SK-N-SH (cell line): Measurements from ENCODE around the gene CLEC16A. TPM values are rescaled to one million over a fixed set of nuclear protein-coding genes. Genes with fewer than 3 reads are reported as not detected.

ENCODE experiments used
- CTCF ChIA-PET: fragments of 300-600, 350-600 bp; formaldehyde crosslinking; extraction: SDS; loops from one replicate; lab custom pipeline; 2021; lab: Yijun Ruan, JAX
- POLR2A ChIA-PET: fragments of 350-600 bp; sonication (Branson Sonifier 250); formaldehyde crosslinking; extraction: SDS; loops from one replicate; lab custom pipeline; 2020; ENCODE audit warnings: antibody characterized with exemption, inconsistent platforms; lab: Yijun Ruan, JAX
- DNase-seq: peaks from one replicate; pipeline ENCODE4 v3.0.0; 2012
- H2AFZ ChIP-seq: fragments of 200-600 bp; sonication (generic); 2 replicates; pipeline ENCODE4 v1.8.1; 2016; ENCODE audit warnings: antibody characterized with exemption, mild to moderate bottlenecking, low read depth
- H3F3A ChIP-seq: fragments of 200-600 bp; sonication (generic); replicated peaks from 2 replicates; pipeline ENCODE3; 2016; ENCODE audit warnings: antibody characterized with exemption, mild to moderate bottlenecking; ENCODE audit not compliant: insufficient read depth
- H3K27ac ChIP-seq, 2 experiments: fragments of 200-500 bp in 1 of 2; fragments of 200-600 bp in 1 of 2; sonication (Bioruptor generic) in 1 of 2; sonication (generic), shearing (Covaris generic) in 1 of 2; 2 replicates each; pipeline versions ENCODE4 v1.5.1 to v1.6.1; 2014 to 2016; ENCODE audit warnings: low read depth in 2 of 2, inconsistent platforms in 1 of 2, low read length in 1 of 2, mild to moderate bottlenecking in 1 of 2, mixed read lengths in 1 of 2
- H3K27me3 ChIP-seq: fragments of 200-600 bp; sonication (generic), shearing (Covaris generic); 2 replicates; pipeline ENCODE4 v1.6.1; 2016; ENCODE audit warnings: mixed run types; ENCODE audit not compliant: insufficient read depth
- H3K36me3 ChIP-seq, 2 experiments: fragments of 200-500 bp in 1 of 2; fragments of 200-600 bp in 1 of 2; sonication (Bioruptor generic) in 1 of 2; sonication (generic) in 1 of 2; replicated peaks in 1 of 2; 2 replicates each; pipeline versions ENCODE3 to v1.5.1; 2014 to 2016; ENCODE audit warnings: low read length in 1 of 2, mild to moderate bottlenecking in 1 of 2; ENCODE audit not compliant: insufficient read depth in 2 of 2, control insufficient read depth in 1 of 2
- H3K4me1 ChIP-seq, 2 experiments: fragments of 200-500 bp in 1 of 2; fragments of 200-600 bp in 1 of 2; sonication (Bioruptor generic) in 1 of 2; sonication (generic), shearing (Covaris generic) in 1 of 2; 2 replicates each; pipeline versions ENCODE4 v1.5.1 to v1.6.1; 2014 to 2016; ENCODE audit warnings: low read depth in 1 of 2, low read length in 1 of 2, mixed run types in 1 of 2; ENCODE audit not compliant: insufficient read depth in 2 of 2, control insufficient read depth in 1 of 2
- H3K4me2 ChIP-seq: fragments of 200-600 bp; sonication (generic), shearing (Covaris generic); 2 replicates; pipeline ENCODE4 v1.6.1; 2017; ENCODE audit warnings: mixed run types
- H3K4me3 ChIP-seq, 2 experiments: fragments of 200-500 bp in 1 of 2; fragments of 200-600 bp in 1 of 2; sonication (Bioruptor generic) in 1 of 2; sonication (generic), shearing (Covaris generic) in 1 of 2; 2 replicates each; pipeline versions ENCODE4 v1.5.1 to v1.8.1; 2014 to 2016; ENCODE audit warnings: low read depth in 2 of 2, inconsistent platforms in 1 of 2, low read length in 1 of 2, mild to moderate bottlenecking in 1 of 2, mixed read lengths in 1 of 2, moderate library complexity in 1 of 2
- H3K79me2 ChIP-seq: fragments of 200-600 bp; sonication (generic); 2 replicates; pipeline ENCODE4 v1.8.1; 2017; ENCODE audit warnings: mild to moderate bottlenecking; ENCODE audit not compliant: insufficient read depth
- H3K9ac ChIP-seq: fragments of 200-600 bp; sonication (generic); 2 replicates; pipeline ENCODE4 v1.6.1; 2017; ENCODE audit warnings: mixed run types
- H3K9me2 ChIP-seq: fragments of 200-600 bp; sonication (generic); 2 replicates; pipeline ENCODE4 v1.6.1; 2017; ENCODE audit warnings: mixed run types
- H3K9me3 ChIP-seq: fragments of 200-600 bp; sonication (generic); 2 replicates; pipeline ENCODE4 v1.6.1; 2017; ENCODE audit warnings: mixed run types, mild to moderate bottlenecking, moderate library complexity
- H4K20me1 ChIP-seq: fragments of 200-600 bp; sonication (generic); 2 replicates; pipeline ENCODE4 v1.6.1; 2017; ENCODE audit warnings: mild to moderate bottlenecking, mixed run types; ENCODE audit not compliant: insufficient read depth
- ELF1 ChIP-seq: IDR thresholded peaks from 2 replicates; pipeline ENCODE4 v1.4.0; 2012
- EZH2phosphoT487 ChIP-seq: fragments of 200-600 bp; sonication (generic); IDR thresholded peaks from 2 replicates; pipeline ENCODE4 v1.6.1; 2017; ENCODE audit warnings: low read depth, mixed run types, mild to moderate bottlenecking, antibody characterized with exemption, moderate library complexity, borderline replicate concordance
- FOSL2 ChIP-seq: IDR thresholded peaks from 2 replicates; pipeline ENCODE4 v1.4.0; 2012; ENCODE audit warnings: low read depth, mild to moderate bottlenecking, moderate library complexity, borderline replicate concordance
- FOXM1 ChIP-seq: IDR thresholded peaks from 2 replicates; pipeline ENCODE4 v1.4.0; 2012; ENCODE audit warnings: low read depth, mild to moderate bottlenecking
- GATA2 ChIP-seq: sonication (generic); formaldehyde crosslinking; IDR thresholded peaks from 2 replicates; pipeline ENCODE4 v1.5.0; 2020; ENCODE audit warnings: mild to moderate bottlenecking, missing genetic modification reagents
- MEF2A ChIP-seq: IDR thresholded peaks from 2 replicates; pipeline ENCODE4 v1.4.0; 2012; ENCODE audit warnings: low read depth, borderline replicate concordance
- NFIC ChIP-seq: IDR thresholded peaks from 2 replicates; pipeline ENCODE4 v1.4.0; 2012; ENCODE audit warnings: borderline replicate concordance
- NRF1 ChIP-seq: IDR thresholded peaks from 2 replicates; pipeline ENCODE4 v1.6.1; 2012; ENCODE audit warnings: low read depth, mild to moderate bottlenecking, low read length
- POLR2AphosphoS5 ChIP-seq: IDR thresholded peaks from 2 replicates; pipeline ENCODE4 v1.6.1; 2012; ENCODE audit warnings: low read depth, low read length
- SIN3A ChIP-seq: IDR thresholded peaks from 2 replicates; pipeline ENCODE4 v1.6.1; 2012; ENCODE audit warnings: low read depth, mild to moderate bottlenecking, low read length, moderate library complexity, borderline replicate concordance
- SMC3 ChIP-seq: IDR thresholded peaks from 2 replicates; pipeline ENCODE4 v1.6.1; 2012; ENCODE audit warnings: low read depth, low read length, improper control_type of control experiment
- TAF1 ChIP-seq: IDR thresholded peaks from 2 replicates; pipeline ENCODE4 v1.6.1; 2012; ENCODE audit warnings: low read depth, mild to moderate bottlenecking, low read length, moderate library complexity, borderline replicate concordance
- TEAD4 ChIP-seq: IDR thresholded peaks from 2 replicates; pipeline ENCODE4 v1.4.0; 2012; ENCODE audit warnings: mild to moderate bottlenecking, borderline replicate concordance; ENCODE audit not compliant: insufficient read depth
- YY1 ChIP-seq: IDR thresholded peaks from 2 replicates; pipeline ENCODE4 v1.4.0; 2012; ENCODE audit warnings: low read depth, mild to moderate bottlenecking
- WGBS: methylation state at CpG from one replicate; pipeline ENCODE4 v1.1.6; 2017; ENCODE audit warnings: low lambda C conversion rate; 5-methylcytosine and 5-hydroxymethylcytosine counted together
- polyA plus RNA-seq, 3 experiments: library from polyadenylated mRNA; depleted of rRNA; stranded (reverse); fragments of >200 nt; gene quantifications; 2 replicates each; pipeline ENCODE4 v1.2.3, GENCODE V29; 2012
- TF ChIP-seq, protein P1 (sequence below): fragments of 150-350 bp; IDR thresholded peaks from 2 replicates; pipeline ENCODE4 v1.6.1; 2016; ENCODE audit warnings: mild to moderate bottlenecking, low read depth, low read length
- TF ChIP-seq, protein P2 (sequence below): fragments of 150-350 bp; IDR thresholded peaks from 2 replicates; pipeline ENCODE4 v1.6.1; 2017; ENCODE audit warnings: antibody characterized with exemption, low read length, low read depth, borderline replicate concordance
- TF ChIP-seq, protein P3 (sequence below): IDR thresholded peaks from 2 replicates; pipeline ENCODE4 v1.6.1; 2012; ENCODE audit warnings: mild to moderate bottlenecking, low read depth, low read length, moderate library complexity
- TF ChIP-seq, protein P4 (sequence below): IDR thresholded peaks from 2 replicates; pipeline ENCODE4 v1.4.0; 2012; ENCODE audit warnings: low read depth
- TF ChIP-seq, protein P5 (sequence below): IDR thresholded peaks from 2 replicates; pipeline ENCODE4 v1.4.0; 2012; ENCODE audit warnings: low read depth, borderline replicate concordance

Gene CLEC16A
- polyA plus RNA-seq, 1 of the 3 experiments (the other 2 are of a cell fraction) = 13.7 TPM

DNA sequence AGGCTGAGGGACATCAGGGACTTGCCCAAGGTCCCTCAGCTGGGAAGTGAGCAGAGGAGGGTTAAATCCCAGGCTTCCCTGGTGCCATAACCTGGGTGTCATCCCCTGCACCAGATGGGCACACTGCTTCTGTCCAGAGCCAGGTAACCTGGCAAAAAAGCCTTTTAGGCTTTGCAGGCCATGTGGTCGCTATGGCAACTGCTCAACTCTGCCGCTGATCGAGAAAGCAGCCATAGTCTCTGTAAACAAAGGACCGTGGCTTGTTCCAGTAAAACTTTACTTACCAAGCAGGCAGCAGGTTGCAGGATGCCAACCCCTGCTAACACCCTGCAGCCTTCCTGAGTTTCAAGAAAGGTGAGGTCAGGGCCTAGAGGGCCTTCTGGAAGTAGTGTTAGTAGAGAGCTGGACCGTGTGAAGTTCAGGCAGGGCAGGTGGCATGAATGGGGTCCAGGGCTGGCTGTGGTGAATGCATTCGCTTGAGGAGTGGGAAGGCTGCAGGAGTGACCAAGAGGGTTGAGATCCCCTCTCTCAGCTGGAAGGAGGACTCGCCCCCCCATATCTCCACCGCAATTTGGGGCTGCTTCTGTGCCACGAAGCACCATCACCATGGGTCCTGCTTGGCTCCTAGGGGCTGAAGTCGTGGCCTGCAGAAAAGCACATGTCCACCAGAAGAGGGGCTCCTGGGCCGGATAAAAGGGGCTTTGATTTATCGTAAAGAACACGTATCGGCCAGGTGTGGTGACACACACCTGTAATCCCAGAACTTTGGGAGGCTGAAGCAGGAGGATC is 220.3 kb downstream of the CLEC16A start:
- ChIA-PET POLR2A (no interaction called here), CTCF (interaction anchor here (0.8 to 1.8 kb wide), 2 partner anchors 91 to 201 kb away, joined by 3 to 6 read pairs; partner anchors contain the start of gene SOCS1)
- H3K4me2 ChIP-seq = no peak overlapping the region
- TF ChIP-seq TEAD4 (no peak), SIN3A (no peak), EZH2phosphoT487 (no peak), YY1 (no peak), ELF1 (no peak), SMC3 (no peak), FOXM1 (no peak), NFIC (no peak), TAF1 (no peak), FOSL2 (no peak), GATA2 (CRISPR knock-in tag) (no peak), NRF1 (no peak), POLR2AphosphoS5 (no peak), MEF2A (no peak)
- TF ChIP-seq, protein P1, sequence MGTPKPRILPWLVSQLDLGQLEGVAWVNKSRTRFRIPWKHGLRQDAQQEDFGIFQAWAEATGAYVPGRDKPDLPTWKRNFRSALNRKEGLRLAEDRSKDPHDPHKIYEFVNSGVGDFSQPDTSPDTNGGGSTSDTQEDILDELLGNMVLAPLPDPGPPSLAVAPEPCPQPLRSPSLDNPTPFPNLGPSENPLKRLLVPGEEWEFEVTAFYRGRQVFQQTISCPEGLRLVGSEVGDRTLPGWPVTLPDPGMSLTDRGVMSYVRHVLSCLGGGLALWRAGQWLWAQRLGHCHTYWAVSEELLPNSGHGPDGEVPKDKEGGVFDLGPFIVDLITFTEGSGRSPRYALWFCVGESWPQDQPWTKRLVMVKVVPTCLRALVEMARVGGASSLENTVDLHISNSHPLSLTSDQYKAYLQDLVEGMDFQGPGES = no peak
- TF ChIP-seq, protein P2, sequence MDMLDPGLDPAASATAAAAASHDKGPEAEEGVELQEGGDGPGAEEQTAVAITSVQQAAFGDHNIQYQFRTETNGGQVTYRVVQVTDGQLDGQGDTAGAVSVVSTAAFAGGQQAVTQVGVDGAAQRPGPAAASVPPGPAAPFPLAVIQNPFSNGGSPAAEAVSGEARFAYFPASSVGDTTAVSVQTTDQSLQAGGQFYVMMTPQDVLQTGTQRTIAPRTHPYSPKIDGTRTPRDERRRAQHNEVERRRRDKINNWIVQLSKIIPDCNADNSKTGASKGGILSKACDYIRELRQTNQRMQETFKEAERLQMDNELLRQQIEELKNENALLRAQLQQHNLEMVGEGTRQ = no peak
- TF ChIP-seq, protein P3, sequence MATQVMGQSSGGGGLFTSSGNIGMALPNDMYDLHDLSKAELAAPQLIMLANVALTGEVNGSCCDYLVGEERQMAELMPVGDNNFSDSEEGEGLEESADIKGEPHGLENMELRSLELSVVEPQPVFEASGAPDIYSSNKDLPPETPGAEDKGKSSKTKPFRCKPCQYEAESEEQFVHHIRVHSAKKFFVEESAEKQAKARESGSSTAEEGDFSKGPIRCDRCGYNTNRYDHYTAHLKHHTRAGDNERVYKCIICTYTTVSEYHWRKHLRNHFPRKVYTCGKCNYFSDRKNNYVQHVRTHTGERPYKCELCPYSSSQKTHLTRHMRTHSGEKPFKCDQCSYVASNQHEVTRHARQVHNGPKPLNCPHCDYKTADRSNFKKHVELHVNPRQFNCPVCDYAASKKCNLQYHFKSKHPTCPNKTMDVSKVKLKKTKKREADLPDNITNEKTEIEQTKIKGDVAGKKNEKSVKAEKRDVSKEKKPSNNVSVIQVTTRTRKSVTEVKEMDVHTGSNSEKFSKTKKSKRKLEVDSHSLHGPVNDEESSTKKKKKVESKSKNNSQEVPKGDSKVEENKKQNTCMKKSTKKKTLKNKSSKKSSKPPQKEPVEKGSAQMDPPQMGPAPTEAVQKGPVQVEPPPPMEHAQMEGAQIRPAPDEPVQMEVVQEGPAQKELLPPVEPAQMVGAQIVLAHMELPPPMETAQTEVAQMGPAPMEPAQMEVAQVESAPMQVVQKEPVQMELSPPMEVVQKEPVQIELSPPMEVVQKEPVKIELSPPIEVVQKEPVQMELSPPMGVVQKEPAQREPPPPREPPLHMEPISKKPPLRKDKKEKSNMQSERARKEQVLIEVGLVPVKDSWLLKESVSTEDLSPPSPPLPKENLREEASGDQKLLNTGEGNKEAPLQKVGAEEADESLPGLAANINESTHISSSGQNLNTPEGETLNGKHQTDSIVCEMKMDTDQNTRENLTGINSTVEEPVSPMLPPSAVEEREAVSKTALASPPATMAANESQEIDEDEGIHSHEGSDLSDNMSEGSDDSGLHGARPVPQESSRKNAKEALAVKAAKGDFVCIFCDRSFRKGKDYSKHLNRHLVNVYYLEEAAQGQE = no peak
- TF ChIP-seq, protein P4, sequence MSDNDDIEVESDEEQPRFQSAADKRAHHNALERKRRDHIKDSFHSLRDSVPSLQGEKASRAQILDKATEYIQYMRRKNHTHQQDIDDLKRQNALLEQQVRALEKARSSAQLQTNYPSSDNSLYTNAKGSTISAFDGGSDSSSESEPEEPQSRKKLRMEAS = no peak
- TF ChIP-seq, protein P5, sequence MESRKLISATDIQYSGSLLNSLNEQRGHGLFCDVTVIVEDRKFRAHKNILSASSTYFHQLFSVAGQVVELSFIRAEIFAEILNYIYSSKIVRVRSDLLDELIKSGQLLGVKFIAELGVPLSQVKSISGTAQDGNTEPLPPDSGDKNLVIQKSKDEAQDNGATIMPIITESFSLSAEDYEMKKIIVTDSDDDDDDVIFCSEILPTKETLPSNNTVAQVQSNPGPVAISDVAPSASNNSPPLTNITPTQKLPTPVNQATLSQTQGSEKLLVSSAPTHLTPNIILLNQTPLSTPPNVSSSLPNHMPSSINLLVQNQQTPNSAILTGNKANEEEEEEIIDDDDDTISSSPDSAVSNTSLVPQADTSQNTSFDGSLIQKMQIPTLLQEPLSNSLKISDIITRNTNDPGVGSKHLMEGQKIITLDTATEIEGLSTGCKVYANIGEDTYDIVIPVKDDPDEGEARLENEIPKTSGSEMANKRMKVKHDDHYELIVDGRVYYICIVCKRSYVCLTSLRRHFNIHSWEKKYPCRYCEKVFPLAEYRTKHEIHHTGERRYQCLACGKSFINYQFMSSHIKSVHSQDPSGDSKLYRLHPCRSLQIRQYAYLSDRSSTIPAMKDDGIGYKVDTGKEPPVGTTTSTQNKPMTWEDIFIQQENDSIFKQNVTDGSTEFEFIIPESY = no peak
- no peak overlapping the region for H3K27ac ChIP-seq
- no peaks in the 10 kb centered on the region for H3K27me3 ChIP-seq
- H3K4me1 ChIP-seq = peaks cover 15% of the 10 kb centered on the region in 2 experiments; a peak in 3 of 4 replicates
- H3K36me3 ChIP-seq = peaks cover 3 to 10% of the 10 kb centered on the region in 2 experiments
- no peak overlapping the region for H2AFZ ChIP-seq
- H3K4me3 ChIP-seq = no peak overlapping the region
- H3F3A ChIP-seq = no peaks in the 10 kb centered on the region
- H3K79me2 ChIP-seq = no peaks in the 10 kb centered on the region
- no peaks in the 10 kb centered on the region for H3K9me3 ChIP-seq
- no peak for DNase-seq
- 88% methylated on average over 13 of the region's 14 CpGs for WGBS
- H3K9me2 ChIP-seq = no peaks in the 10 kb centered on the region
- no peaks in the 10 kb centered on the region for H4K20me1 ChIP-seq
- no peak overlapping the region for H3K9ac ChIP-seq
